HG03280 (cell line): Measurements from ENCODE around the gene PLEKHM1.

Experiments used
- ATAC-seq: cut with Tn5 transposase; IDR thresholded peaks from one replicate; pipeline ENCODE4 v1.9.1; 2021; ENCODE audit warnings: mild to moderate bottlenecking, moderate library complexity; ENCODE audit not compliant: unreplicated experiment

PLEKHM1 gene

GRCh38 chr17:45427181-45427835 is 63.2 kb downstream of the PLEKHM1 start:
- no peak for ATAC-seq

GRCh38 chr17:45426561-45426960 is 64.0 kb downstream of the PLEKHM1 start:
- no peak for ATAC-seq

DNA sequence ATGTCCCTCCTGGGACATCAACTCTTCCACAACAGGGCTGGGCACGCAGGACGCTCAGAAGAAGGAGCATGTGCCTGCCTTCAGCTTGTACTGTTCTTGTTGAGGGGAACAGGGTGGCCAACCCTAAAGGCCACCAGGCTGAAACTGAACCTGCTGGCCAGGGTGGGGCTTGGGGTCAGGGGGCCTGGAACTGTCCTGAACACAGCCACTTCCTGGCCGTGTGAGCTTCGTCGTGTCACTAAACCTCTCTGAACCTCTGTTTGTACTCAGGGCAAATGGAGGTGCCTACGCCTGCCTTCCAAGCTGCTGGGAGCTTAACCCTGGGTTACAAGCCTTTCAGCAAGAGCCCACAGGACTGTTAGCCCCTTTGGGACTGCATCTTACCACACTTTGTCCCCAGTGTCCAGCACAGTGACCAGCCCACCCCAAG is 64.5 kb downstream of the PLEKHM1 start:
- no peak for ATAC-seq

- ATAC-seq, result no peak
These were observed 65.2 kb downstream of the PLEKHM1 start for GRCh38 chr17:45425125-45425983.

- no peak for ATAC-seq
These were observed 65.8 kb downstream of the PLEKHM1 start for GRCh38 chr17:45424769-45425124.

DNA sequence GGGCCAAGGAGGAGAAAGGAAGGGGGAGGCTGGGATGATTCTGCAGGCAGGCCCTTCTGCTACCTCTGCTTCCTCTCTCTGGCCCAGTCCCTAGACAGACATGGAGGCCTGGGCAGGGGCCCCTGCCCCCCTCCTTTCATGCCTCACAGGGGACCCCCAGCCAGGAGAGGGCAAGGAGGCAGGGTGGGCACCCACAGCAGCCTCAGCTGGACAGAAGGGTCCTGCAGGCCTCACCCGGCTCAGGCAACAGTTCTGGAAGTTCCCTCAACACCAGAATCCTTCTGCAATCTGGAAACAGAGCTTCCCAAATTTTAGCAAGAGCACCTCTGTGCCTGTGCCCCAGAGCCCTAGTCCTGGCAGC is 66.6 kb downstream of the PLEKHM1 start:
- no peak for ATAC-seq

DNA sequence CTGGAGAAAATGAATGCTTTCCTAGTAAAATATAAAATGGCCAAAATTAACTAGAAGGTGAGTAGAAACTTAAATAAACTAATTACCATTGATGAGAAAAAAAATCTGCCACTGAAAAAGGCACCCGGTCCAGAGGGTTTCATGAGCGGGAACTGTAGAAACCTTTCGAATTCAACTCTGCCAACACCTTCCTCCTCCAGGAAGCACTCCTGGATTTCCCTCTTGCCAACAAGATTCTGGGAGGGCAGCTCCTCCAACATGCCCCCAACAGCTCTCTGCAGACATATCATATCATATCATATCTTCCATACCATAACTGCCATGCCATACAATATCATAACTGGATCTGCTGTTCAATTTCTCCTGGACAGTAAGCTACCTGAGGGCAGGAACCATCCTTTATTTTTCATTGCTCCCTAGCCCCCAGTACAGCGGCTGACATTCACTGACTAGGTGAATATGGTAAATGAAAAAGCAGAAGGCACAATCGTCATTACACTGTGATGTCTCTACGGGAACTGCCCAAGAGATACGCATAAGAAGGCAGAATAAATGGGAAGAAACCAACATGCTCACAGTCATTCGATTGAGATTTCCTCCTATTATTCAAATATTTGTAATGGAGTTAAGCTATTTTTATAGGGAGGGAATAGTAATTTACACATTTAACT is 67.1 kb downstream of the PLEKHM1 start:
- no peak for ATAC-seq

DNA sequence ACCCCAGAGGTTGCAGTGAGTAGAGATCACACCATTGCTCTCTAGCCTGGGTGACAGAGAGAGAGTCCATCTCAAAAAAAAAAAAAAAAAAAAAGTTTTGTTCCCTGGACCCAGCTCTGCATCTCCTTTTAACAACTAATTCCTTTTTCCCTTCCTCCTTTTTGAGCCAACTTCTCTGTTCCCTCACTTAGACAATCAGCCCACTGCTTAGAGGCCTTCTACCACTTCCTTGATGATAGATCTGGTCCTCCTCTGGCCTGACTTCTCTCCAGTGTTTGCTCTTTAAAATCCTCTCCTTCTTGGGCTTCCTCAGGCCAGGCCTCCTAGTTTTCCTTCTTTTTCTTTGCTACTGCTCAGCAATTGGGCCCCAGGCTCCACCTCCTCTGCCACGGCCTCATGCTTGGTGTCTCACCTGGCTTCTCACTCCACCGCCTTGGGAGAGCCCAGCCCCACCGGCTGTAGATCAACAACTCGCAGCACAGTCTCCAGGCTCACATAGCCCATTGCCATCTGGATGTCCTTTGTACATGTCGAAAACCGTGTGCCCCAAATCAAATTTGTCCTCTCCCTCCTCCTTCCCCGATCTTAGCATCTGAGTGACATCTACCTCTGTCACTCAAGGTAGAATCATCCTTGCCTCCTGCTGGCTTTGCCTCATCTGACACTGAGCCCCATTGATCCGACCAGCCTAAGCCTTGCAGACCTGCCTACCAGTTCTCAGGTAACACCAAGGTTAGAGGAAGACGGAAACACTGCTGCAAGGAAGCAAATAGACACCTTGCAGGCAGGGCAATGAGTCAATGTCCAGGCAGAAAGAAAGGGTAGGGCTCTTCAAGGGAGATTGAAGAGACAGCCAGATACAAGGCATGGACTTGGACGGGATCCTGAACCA is 75.3 kb downstream of the PLEKHM1 start:
- ATAC-seq, result no peak

- no peak for ATAC-seq
These were observed 77.0 kb downstream of the PLEKHM1 start for GRCh38 chr17:45413498-45413923.

DNA sequence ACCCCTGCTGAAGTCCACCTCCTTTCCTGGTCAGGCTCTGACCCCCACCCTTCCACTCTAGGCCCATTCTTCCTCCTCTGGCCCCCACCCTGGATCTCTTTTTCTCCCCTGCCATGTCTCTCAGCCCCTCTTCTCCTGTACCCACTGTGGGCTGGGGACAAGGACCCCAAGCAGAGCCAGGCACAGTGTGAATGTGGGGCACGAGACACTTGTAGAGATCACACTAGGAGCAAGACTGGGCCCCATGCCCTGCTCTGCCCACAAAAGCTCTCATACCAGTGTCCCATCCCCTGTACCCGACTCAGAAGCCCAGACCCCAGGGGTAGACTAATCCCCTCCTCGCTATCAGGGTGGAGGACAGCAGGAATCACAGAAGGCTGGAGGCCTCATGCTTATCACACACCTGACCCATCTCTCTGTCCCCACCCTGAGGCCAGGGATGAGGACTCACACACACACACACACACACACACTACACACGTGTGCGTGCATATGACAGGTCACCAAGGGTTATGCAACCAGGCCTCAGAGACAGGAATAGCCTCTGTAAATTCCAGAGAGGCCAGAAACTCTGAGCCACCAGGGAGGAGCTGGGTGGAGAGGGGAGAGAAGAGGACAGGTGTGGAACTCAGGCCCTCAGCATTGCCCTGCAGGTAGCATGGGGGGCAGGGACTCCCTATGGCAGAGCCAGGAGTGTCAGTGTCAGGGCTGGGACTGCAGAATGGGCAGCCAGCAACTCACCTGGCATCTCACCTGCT is 79.0 kb downstream of the PLEKHM1 start:
- ATAC-seq, result no peak

GRCh38 chr17:45410144-45411091 is 80.1 kb downstream of the PLEKHM1 start:
- ATAC-seq, result no peak

- no peak for ATAC-seq
These were observed 80.9 kb downstream of the PLEKHM1 start for GRCh38 chr17:45409659-45410076.

DNA sequence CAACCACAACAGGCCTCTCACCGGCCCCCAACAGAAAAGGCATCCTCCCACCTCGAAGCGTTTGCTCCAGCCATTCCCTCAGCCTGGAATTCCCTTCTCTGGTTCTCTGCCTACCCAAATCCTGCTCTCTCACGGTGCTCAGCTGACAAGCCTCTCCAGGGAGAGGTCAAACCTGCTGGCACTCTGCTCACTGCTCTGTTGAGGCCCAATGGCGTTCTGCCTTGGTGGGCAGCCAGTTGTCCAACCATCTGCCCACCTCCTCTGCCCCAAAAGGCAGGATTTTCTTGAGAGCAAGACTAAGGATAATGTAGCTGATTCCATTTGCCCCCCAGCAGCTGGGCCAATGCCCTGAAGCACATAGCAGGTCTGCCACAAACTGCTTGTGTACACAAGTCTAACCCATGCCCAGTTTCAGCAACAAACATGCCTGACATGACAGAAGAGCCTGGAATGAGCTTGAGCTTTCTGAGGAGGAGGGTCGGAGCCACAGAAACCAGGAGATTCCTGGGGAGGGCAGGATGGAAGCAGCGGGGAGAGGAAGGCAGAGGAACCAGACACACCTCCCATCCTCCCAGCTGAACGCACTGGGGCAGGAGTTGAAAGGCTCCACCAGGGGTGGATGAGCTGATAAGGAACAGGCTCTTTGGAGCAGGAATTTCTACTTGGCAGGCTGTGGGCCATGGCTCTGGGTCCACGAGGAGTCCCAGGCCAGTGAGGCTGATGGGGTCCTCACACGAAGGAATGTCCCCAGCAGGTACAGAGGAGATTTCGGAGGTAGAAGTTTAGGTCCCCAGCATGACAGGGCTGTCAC is 81.7 kb downstream of the PLEKHM1 start:
- ATAC-seq, result no peak

GRCh38 chr17:45406107-45406506 is 84.4 kb downstream of the PLEKHM1 start:
- no peak for ATAC-seq

GRCh38 chr17:45405250-45406086 is 85.1 kb downstream of the PLEKHM1 start:
- no peak for ATAC-seq

DNA sequence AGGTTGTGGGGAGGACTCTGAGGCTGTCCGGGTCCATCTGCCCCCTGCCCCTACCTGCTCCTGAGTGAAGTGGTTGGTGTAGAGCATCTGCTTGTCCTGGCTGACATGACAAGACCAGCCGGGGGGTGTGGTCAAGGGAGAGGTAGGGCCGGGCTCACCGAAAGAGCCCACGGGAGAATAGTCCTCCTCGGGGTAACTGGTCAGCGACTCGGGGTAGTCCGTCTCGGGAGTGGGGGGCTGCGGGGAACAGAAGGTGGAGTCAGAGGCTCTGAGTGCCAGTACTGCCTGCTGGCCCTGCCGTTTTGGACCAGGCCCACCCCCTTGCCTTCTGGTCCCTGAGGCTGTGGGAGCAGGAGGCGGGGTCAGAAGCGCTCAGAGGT is 85.7 kb downstream of the PLEKHM1 start:
- no peak for ATAC-seq

GRCh38 chr17:45403906-45404490 is 86.5 kb downstream of the PLEKHM1 start:
- no peak for ATAC-seq
